ENCODE results near the gene BLCAP.
"Not testable (repeated sequence)": the region's sequence is repeated elsewhere in the genome, so short reads cannot be mapped to it uniquely, and the experiment has no call there.

BLCAP gene, protein sequence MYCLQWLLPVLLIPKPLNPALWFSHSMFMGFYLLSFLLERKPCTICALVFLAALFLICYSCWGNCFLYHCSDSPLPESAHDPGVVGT

DNA sequence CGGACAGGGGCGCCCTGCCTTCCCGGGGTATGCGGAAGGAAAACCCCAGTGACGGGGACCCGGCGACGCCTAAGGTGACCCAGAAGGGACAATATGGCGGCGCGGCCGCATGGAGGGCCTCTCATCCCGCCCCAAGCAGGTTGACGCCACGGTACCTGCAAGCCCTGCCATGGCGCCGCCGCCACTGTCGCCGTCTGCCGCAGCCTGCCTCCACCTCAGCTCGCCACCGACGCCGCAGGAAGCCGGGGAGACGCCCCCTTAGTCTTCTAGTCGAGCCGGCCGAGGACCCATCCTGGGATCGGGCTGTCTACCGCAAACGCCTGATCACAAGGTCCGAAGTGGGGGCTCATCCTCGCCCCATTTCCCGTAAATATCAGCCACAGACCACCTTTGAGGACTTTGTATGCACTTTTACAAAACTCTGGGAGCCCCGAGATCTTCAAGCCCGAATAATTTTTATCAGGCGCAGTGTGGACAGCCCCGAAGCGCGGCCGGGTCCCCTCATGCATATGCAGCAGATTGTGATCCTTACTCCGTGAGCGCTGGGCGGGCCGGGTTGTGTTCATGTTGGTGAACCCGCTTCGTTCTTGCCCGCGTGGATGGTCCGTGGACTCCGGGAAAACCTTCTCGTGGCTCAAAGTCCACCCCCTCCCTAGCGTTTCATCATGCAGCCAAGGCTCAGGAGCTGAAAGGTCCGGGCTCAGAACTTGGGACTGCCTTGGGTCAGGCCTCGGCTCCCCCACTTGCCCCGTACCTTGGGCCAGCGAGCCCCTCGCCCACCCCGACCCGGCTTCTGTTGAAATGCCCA lies at the start of gene BLCAP:
Gene BLCAP, minus strand, starts transcription at position 239 of the 808 bp plus-strand sequence. CDS start 8,702 bp downstream, outside the sequence.
- peak; percentile 93 for DNase-seq

DNA sequence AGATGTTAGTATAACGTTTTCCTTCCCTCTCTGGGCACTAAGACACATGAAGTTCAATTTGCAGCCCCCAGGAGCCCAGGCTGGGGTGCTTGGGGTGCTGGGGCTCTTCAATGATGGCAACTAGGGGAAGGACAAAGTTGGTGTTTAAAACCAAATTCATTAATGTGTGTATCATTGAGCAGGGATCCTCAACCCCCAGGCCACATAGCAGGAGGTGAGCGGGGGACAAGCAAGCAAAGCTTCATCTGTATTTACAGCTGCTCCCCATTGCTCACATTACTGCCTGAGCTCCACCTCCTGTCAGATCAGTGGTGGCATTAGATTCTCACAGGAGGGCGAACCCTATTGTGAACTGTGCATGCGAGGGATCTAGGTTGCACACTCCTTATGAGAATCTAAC lies 49.8 kb upstream of the BLCAP start:
- not testable (repeated sequence) for DNase-seq

DNA sequence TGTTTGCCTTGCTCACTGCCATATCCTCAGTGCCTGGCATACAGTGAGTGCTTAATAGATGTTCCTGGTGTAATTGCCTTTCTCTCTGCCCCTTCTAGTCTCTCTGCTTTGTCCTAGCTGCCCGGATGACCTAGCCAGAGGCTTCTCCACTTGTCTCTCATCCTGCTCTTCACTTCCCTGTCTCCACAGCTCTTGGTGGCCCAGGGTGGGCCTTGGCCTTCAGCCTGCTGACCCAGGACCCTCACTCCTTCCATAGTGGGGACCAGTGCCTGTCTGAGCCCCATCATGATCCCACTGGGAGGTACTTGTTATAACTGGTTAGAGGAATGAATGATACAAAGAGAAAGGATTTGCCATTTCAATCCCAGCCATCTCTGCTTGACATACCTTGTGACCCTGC lies 49.2 kb upstream of the BLCAP start:
- DNase-seq: no peak

DNA sequence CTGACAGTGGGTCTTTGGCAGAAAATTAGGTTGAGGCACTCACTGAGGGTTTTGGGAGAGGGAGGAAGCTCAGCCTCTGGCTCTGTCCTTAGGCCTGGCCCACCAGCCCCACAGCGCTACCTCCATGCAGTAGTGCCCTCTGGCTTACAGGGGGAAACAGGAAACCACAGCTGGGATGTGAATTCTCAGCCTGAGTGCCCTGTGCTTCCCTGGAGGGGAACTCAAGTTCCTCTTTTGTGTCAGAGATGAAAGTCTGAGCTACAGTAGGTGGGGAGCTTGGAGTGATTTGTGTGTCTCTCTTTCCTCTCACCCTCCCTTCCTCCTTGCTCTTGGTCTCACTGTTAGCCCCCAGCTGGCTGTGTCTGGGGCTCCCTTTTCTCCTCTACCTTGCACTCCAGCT lies 48.2 kb upstream of the BLCAP start:
- DNase-seq: no peak

DNA sequence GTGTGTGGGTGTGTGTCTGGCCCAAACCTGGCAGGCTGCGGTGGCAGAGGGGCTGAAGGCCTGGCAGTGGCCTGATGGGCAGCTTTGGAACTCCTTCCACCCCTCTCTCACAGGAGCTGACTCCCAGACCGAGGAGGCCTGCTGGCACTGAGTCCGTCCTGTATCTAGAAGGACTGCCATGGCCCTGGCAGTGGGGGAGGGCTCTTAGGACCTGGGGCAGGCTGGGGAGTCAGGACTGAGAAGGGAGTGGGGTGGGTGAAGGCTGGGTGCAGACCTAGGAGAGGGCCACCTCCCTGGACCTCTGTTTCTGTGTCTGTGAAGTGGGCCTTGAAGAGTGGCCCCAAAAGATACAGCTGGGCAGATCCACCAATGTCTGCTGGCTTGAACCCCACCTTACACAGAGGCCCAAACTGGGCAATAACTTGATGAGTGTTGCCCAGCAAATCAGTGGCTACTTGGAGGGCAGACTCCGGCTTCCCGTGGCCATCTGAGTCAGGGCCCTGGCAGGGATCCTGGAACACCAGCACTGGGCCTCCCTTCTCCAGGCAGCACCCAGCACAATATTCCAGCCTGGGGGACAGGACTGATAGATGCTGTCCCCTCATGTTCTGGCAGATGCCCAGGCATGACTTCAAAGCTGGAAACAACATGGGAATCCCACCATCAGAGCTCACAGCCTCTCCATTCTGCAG lies 46.7 kb upstream of the BLCAP start:
- DNase-seq: no peak

DNA sequence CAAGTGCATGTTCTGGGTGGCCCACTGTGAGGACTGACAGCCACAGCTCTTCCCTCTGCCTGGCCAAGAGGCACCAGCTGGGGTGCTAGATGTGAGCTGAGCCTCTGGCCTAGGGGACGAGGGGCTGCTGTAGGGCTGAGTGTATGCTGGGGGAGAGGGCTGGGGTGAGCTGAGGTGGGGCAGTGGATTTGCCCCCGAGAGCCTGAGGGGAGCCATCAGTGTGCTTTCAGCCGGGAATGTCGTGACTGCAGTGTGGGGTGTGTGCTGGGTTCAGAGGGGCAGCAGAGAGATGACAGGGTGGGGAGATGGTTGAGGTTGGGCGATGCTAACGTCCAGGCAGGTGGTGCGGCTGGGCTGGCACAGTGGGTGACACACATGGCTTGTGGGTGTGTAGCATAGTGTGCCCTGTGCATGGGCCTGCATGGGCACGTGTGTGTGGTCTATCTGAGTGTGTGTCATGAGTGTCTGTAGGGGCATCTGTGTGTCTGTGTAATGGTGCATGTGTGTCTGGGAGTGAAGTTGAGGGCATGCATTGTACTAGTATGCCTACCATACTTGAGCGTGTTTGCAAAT lies 46.0 kb upstream of the BLCAP start:
- no peak for DNase-seq

DNA sequence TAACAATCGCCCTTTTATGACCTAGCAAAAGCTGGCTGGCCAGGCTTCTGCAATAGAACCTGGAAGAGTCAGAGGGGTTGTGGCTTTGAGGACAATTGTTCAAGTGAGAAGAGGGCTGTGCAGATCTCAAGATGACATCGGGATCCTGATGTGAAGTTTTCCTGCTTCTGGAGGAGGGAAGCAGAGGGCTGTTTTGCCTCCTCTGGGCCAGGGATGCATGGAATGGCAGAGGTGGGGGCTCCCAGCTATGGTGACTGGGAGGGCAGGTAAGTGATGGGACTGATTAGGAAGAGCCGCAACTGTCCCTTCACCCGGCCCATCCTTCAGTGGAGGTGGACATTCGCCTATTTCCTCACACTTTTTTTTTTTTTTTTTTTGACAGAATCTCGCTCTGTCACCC lies 43.4 kb upstream of the BLCAP start:
- DNase-seq: no peak

DNA sequence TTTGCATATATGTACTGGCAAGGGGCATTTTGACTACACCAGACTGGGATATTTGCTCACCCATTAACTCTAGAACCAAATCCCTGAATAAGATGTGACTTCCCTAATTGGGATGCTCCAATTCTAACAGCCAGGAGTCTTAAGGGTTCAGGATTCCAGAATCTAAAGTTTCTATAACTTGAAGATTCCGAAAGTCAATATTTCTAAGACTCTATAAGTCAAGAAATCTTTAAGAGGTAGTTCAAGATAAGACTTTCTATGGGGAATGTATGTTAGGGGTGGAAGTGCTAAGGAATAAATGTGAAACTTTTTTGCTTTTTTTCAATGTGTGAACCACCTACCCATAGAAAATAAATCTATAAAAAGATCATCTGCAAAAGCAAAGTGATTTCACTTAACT lies 42.7 kb upstream of the BLCAP start:
- DNase-seq: no peak

DNA sequence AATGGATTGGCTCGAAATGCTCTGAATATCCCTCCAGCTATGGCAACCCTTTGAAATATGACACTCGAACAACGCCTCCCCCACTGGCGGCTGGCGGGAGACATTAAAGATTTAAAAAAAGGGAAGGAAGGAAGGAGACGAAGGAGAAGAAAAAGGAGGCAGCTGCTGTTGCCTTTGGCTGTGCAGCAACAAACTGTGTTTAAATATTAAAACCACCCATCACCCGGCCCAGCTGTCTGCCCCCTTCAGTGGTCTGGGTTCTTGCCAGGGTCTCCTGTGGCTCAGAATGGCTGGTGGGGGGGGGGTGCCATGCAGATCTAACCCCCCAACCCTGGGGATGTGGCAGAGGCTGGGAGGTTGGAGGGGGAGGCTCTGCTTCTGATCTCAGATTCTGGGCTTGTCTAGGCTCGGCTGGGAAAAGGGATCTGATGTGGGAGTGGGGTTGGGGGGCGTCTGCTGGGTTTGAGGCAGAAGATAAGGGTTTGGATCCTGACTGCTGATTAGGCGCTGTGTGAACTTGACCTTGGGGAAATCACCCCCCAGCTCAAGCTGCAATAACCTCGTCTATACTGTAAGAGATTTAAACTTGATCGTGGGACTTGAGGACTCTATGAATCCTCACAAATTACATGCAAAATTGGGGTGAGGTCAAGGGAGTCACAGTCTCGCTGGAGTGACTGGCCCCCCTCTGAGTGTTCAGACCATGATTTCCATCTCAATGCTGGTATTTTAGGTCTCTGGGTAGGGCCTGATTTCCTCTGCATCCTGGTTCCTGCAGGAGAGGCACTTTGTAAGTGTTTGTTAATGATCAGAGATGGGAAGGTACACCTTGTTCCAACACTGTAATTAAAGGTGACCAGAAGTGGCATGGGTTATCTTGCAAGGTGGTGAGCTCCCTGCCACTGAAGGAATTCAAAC lies 40.3 kb upstream of the BLCAP start:
- DNase-seq: no peak

DNA sequence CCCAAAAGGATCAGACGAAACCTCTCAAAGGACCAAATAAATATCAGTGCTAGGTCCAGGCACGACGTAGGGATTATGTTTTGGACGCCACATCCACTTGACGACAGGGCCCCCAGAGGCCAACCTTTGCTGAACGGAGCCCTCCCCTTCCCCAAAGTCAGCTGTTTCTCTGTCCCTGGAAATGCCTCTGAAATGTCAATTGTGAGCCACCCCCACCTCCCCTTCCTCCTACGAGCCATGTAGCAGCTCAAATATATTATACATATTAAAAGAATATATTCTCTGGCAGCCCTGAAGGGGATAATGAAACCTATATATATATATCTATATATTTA lies 39.6 kb upstream of the BLCAP start:
- DNase-seq: no peak

DNA sequence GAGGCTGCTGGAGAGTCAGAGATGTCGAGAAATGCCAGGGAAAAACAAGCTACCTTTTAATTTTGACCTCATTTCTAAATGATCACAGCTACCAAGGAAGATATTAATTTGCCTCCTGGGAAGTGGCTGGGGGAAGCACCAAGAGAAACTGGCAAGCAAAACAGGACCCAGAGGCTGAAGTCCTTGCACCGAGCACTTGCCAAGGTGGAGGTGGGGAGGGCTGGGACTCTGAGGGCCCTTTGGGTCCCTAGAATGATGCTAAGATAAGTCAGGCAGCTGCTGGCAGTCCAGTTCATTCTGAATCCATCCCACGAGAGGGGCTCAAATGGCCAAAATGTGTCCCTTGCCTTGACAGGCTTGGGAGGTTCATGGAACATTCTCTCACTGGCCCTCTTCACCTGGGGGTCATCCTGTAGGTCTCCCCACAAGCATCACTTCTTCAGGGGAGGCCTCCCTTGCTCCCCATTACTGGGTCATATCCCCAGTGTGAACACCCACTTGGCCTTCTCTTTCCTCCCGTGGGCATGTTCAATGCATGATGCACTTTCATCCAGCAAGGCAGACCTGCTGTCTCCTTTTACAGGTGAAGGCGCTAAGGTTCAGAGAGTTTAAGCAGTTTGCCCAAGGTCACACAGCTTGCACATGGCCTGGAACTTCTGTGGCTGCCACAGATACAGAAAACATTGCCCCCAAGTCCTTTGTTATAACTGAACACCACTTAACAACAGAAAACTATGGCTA lies 39.1 kb upstream of the BLCAP start:
- DNase-seq: no peak

DNA sequence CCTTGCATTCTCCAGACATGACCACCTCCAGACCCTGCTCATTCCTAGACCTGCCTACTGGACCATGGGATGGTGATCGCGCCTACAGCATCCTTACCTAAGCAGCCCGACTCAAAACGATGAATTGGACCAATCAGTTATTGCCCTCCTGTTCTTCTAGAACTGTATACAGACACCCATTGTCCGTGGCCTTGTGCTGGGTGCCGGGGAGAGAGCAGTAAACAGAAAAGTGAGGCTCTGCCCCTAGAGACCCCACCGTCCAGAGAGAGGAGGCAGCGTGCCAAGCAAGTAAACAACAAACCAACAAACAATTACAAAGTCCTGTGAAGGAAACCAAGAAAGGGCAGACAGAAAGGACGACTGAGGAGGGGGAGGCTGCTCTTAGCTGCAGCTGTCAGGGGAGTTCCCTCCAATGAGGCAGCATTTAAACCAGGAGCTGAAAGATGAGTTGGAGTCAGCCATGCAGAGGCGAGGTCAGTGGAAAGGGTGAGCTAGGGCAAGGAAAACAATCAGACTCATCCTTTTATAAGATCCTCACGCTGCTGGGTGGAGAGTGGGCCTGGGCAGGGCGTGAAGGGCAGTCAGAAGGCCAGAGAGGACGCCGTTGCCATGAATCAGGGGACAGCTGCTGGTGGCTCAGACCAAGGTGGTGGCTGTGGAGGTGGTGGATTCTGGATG lies 37.6 kb upstream of the BLCAP start:
- no peak for DNase-seq

DNA sequence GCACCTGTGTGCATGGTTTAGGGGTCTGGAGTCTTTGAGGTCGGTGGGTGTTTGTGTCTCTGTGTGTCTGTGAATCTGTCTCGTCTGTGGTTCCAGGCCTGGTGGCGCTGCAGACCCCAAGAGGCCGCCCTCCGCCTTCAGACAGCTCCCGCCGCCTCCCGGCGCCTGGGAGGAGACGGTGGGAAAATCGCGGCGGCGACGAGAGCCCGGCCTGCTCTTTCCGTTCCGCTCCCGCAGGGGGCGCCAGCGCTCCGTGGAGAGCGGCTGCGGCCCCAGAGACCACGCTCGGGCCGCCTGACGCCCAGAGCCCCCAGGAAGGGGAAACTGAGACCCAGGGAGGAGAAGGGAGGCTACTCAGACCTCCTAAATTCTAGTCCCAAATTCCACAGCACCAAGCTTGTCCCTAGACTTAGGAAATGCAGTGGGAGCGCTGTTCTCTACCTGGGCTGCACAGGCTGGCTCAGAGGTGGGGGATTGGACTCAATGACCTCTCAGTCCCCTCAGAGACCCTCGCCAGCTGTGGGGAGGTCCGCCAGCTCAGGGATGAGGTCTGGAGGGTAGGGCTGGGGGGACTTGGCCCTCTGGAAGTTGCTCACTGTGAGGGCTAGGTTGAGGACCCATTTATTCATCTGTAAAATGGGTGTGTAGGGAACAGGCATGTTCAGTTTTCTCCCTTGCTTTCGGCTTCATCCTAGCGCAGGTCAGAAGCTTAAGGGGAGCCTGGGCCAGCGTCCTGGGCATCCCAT lies 36.9 kb upstream of the BLCAP start:
- DNase-seq: peak; percentile 30

DNA sequence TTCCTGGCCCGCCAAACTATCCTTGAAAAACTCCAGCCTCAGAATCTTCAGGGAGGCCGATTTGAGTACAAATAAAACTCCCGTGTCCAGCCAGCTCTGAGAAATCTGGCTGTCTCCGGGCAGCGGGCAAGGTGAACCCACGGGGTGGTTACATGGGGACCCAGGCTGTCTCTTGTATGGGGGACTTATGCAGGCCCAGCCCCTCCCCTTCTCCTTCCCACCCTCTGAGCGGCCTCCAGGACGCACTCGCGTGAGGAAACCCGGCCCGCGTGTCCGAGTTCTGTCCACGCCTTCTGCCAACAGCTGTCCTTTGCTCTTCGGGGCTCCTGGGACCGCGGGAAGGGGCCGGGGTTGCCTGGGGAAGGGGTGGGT lies 36.3 kb upstream of the BLCAP start:
- DNase-seq: no peak

DNA sequence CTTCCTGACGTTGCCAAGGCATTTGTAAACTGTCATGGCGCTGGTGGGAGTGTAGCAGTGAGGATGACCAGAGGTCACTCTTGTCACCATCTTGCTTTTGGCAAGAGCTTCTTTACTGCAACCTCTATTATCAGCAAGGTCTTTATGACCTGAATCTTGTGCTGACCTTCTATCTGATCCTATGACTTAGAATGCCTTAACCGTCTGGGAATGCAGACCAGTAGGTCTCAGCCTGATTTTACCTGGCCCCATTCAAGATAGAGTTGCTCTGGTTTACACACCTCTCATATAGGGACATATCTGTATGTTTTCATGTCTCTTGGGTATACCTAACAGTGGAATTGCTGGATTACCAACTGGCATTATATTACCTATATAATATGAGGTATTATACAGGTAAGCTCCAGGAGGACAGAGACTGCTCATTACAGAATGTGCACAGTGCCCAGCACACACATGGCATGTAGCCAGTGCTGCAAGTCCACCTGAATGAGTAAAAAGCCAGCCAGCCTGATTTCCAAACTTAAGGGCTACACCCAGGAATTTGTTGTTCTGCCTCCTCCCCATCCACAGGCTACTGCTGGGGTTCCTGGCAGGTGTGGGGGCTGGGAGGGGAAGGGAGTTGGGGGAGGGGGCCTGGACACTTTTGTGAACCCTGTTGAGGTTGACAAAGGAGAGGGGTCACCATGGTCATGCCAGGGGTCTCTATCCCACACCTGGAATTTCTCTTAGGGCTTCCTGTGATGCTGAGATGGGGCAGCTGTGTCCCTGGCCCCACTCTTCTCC lies 35.2 kb upstream of the BLCAP start:
- no peak for DNase-seq

DNA sequence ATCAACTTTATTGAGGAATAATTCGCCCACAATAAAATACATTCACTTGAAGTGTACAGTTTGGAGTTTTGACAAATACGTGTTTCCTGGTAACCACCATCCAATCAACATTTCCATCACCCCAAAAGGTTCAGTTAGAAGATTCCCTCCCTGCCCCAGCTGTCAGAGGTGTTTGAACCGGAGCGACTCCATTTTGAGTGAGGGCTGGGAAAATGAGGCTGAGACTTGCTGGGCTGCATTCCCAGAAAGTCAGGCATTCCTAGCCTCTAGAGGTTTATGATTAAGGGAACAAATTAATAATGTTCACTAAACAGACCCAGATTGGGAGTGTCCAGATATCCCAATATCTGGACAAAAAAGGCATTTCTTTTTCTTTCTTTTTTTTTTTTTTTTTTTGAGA lies 33.0 kb upstream of the BLCAP start:
- DNase-seq: no peak

DNA sequence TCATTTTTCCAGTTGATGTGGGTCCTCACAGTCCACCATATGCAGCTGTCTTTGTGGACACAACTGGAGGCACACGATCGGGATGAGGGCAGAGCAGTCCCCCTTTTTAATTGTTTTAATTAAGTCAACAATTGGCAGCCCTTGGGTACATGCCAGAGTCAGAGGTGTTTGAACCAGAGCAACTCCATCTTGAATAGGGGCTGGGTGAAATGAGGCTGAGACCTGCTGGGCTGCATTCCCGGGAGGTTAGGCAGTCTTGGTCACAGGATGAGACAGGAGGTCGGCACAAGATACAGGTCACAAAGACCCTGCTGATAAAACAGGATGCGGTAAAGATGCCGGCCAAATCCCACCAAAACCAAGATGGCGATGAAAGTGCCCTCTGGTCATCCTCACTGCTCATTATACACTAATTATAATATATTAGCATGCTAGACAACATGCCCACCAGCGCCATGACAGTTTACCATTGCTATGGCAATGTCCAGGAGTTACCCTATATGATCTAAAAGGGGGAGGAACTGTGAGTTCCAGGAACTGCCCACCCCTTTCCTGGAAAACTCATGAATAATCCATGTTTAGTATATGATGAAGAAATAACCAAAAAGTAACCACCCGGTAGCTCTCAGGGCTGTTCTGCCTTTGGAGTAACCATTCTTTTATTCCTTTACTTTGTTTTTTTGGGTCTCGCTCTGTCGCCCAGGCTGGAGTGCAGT lies 31.8 kb upstream of the BLCAP start:
- DNase-seq: no peak

DNA sequence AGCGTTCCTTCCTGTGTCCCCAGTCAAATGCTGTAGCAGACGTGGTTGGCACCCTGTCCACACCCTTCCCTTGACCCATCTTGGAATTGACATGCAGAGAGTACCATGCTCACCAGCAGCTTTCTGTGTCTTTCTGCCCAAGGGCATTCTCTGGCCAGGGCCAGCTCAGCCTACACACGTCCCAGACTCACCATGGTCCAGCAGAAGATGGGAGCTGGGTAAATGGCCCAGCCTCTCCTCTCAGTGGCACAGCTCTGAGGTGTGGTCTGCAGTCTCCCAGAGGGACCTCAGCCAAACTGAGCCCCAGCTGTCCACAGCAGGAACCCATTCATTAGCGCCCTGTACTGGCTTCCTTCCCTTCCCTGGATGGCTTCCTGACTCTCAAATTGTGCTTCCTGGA lies 31.1 kb upstream of the BLCAP start:
- DNase-seq: no peak

DNA sequence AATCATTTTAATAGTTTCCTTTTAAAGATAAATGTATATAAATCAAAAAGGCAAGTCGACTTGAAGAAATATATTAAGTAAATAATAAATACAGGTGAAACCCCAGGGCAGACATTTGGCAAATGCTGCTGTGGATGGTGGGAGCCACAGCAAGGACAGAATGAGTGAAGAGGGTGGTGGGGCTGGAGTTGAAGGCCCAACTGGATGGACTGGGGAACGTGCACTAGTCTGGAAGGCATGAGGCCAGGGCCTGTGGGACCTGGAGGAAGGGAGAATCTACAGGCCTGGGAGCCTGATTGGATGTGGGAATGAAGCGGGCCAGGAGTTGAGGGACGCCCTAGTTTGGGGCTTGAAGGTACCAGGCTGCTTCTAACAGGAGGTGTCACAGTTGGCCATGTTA lies 30.6 kb upstream of the BLCAP start:
- DNase-seq: no peak

DNA sequence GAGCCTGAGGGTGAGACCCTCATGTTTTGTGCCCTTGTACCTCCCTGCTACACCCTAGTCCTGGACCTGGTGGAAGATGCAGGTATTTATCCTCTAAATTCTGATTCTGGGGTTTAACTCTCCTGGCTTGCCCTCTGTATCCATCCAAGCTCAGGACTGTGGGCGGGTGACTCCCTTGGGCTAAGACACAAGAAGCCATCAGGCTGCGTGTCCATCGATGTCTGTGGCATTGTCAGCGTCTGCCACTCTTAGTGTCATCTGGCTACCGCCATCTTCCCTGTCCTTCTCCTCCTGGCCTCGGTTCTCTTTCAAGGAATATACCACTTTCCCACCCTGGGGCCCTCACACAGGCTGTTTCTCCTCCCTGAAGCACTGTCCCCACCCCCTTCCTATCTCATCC lies 28.9 kb upstream of the BLCAP start:
- no peak for DNase-seq

Data from CD4-positive, alpha-beta T cell treated with Interleukin-12 subunit alpha and Interleukin-12 subunit beta, for 1 hour (primary cell).